Keratinocyte (primary cell): ENCODE results near the gene DNAH3. TPM values are rescaled to one million over a fixed set of nuclear protein-coding genes. Genes with fewer than 3 reads are reported as not detected.

Source experiments
- DNase-seq: peaks from one replicate; pipeline ENCODE4 v3.0.0-alpha.2; 2011; ENCODE audit warnings: low read depth, missing footprints, low spot score
- FAIRE-seq: peaks from 2 replicates; lab custom pipeline; 2011; peaks lifted over from hg19 to GRCh38; lab: Jason Lieb, UNC
- H2AFZ ChIP-seq: 2 replicates; pipeline ENCODE4 v1.6.0; 2012; ENCODE audit warnings: low read length, control low read depth, inconsistent platforms; ENCODE audit not compliant: control insufficient read depth
- H3K27ac ChIP-seq: 2 replicates; pipeline ENCODE4 v1.5.1; 2011; ENCODE audit warnings: low read length; ENCODE audit not compliant: control insufficient read depth, insufficient read depth
- H3K27me3 ChIP-seq: 3 replicates; pipeline ENCODE4 v1.6.0; 2011; ENCODE audit warnings: low read length; ENCODE audit not compliant: control insufficient read depth, insufficient read depth; ENCODE audit errors: extremely low read depth
- H3K36me3 ChIP-seq, 2 experiments: 2 replicates in 1 of 2; 3 replicates in 1 of 2; pipeline ENCODE4 v1.5.1; 2011; ENCODE audit warnings: low read length in 2 of 2, mild to moderate bottlenecking in 1 of 2; ENCODE audit not compliant: control insufficient read depth in 2 of 2, insufficient read depth in 2 of 2; ENCODE audit errors: extremely low read depth in 1 of 2
- H3K4me1 ChIP-seq: 3 replicates; pipeline ENCODE4 v1.5.1; 2011; ENCODE audit warnings: low read length; ENCODE audit not compliant: control insufficient read depth, insufficient read depth; ENCODE audit errors: extremely low read depth
- H3K4me2 ChIP-seq: 3 replicates; pipeline ENCODE4 v1.6.0; 2011; ENCODE audit warnings: low read depth, low read length; ENCODE audit not compliant: control insufficient read depth, insufficient read depth; ENCODE audit errors: extremely low read depth
- H3K4me3 ChIP-seq, 3 experiments: fragments of 200-600 bp in 1 of 3; sonication (generic) in 1 of 3; 2 replicates in 2 of 3; 3 replicates in 1 of 3; pipeline ENCODE4 v1.5.1; 2011 to 2016; ENCODE audit warnings: low read length in 3 of 3, mild to moderate bottlenecking in 3 of 3, control low read depth in 2 of 3, inconsistent platforms in 1 of 3, low read depth in 1 of 3, mixed read lengths in 1 of 3, mixed run types in 1 of 3, moderate library complexity in 1 of 3; ENCODE audit not compliant: control insufficient read depth in 2 of 3, insufficient read depth in 2 of 3; ENCODE audit errors: extremely low read depth in 1 of 3
- H3K79me2 ChIP-seq: 2 replicates; pipeline ENCODE4 v1.6.0; 2012; ENCODE audit warnings: low read length; ENCODE audit not compliant: control insufficient read depth, insufficient read depth
- H3K9ac ChIP-seq: 3 replicates; pipeline ENCODE4 v1.6.0; 2011; ENCODE audit warnings: low read length; ENCODE audit not compliant: control insufficient read depth, insufficient read depth; ENCODE audit errors: extremely low read depth
- H3K9me1 ChIP-seq: 3 replicates; pipeline ENCODE4 v1.6.0; 2011; ENCODE audit warnings: low read length; ENCODE audit not compliant: control insufficient read depth, insufficient read depth; ENCODE audit errors: extremely low read depth
- H3K9me3 ChIP-seq: 2 replicates; pipeline ENCODE4 v1.5.1; 2012; ENCODE audit warnings: low read depth, low read length; ENCODE audit not compliant: control insufficient read depth
- H4K20me1 ChIP-seq: 3 replicates; pipeline ENCODE4 v1.6.0; 2011; ENCODE audit warnings: low read length; ENCODE audit not compliant: control insufficient read depth, insufficient read depth; ENCODE audit errors: extremely low read depth
- EZH2 ChIP-seq: IDR thresholded peaks from one replicate; pipeline ENCODE4 v1.6.1; 2012; ENCODE audit warnings: inconsistent platforms, mild to moderate bottlenecking, low read length, moderate library complexity
- dilution Hi-C: fragments of 300-500 bp; cut with MboI; formaldehyde crosslinking; loops from one replicate; pipeline ENCODE4 v1.7.0; 2020; ENCODE audit warnings: low sequenced_read_pairs; ENCODE audit not compliant: extremely low pct_ligation_motif_present
- polyA plus RNA-seq, 5 experiments: library from polyadenylated mRNA; depleted of rRNA in 3 of 5; stranded (reverse) in 3 of 5; stranded (forward) in 1 of 5; unstranded in 1 of 5; fragments of >200 nt; gene quantifications; 1 replicate in 1 of 5; 2 replicates in 3 of 5; 3 replicates in 1 of 5; pipeline versions ENCODE4 v1.2.1 to v1.2.3, GENCODE V29; 2011 to 2012; ENCODE audit warnings: missing spikeins in 2 of 5, low read depth in 1 of 5, low replicate concordance in 1 of 5
- TF ChIP-seq, protein P1 (sequence below), 3 experiments: IDR thresholded peaks in 1 of 3; conservative IDR thresholded peaks in 1 of 3; optimal IDR thresholded peaks in 1 of 3; 2 replicates in 2 of 3; 3 replicates in 1 of 3; pipeline versions ENCODE3 to v1.5.1; 2011; ENCODE audit warnings: low read length in 3 of 3, mild to moderate bottlenecking in 3 of 3, moderate library complexity in 2 of 3, control low read depth in 1 of 3, inconsistent platforms in 1 of 3; ENCODE audit not compliant: insufficient read depth in 2 of 3; ENCODE audit errors: extremely low read depth in 1 of 3

The DNAH3 gene
- polyA plus RNA-seq, 1 donor (not counting 4 experiments of a cell fraction or from before 2014, with no cell fraction given) = 1.2 TPM

DNA sequence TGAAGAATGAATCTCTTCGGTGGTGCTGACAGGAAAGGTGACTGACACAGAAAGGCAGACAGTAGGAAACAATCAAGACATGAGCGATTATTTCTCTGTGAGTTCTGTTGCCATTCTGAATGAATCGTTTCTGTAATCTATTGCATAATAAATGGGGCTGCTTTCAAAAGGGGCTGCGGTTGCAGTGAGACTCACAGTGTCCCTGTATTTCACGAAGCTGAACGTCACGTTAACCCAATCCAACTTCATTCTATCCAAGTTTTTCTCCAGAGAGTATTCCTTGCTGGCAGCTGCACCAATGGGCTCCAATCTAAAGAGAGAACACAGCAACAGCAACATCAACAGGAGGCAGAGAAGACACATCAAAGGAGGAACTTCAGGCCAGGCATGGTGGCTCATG, 75.4 kb downstream of the DNAH3 start:
- H3K79me2 ChIP-seq = no peaks in the 10 kb centered on the region
- H3K4me2 ChIP-seq = no peak overlapping the region
- peaks cover 3% of the 10 kb centered on the region for H3K4me1 ChIP-seq
- no peaks in the 10 kb centered on the region for H3K36me3 ChIP-seq
- H3K9ac ChIP-seq = no peak overlapping the region
- H3K9me1 ChIP-seq = no peaks in the 10 kb centered on the region
- no peak overlapping the region for H3K27ac ChIP-seq
- no peaks in the 10 kb centered on the region for H3K27me3 ChIP-seq
- FAIRE-seq (no peak), DNase-seq (no peak)
- no peak overlapping the region for H3K4me3 ChIP-seq
- H2AFZ ChIP-seq = no peak overlapping the region
- no peaks in the 10 kb centered on the region for H3K9me3 ChIP-seq
- H4K20me1 ChIP-seq = no peaks in the 10 kb centered on the region
- dilution Hi-C loops = no loop called here
- TF ChIP-seq, protein P1, sequence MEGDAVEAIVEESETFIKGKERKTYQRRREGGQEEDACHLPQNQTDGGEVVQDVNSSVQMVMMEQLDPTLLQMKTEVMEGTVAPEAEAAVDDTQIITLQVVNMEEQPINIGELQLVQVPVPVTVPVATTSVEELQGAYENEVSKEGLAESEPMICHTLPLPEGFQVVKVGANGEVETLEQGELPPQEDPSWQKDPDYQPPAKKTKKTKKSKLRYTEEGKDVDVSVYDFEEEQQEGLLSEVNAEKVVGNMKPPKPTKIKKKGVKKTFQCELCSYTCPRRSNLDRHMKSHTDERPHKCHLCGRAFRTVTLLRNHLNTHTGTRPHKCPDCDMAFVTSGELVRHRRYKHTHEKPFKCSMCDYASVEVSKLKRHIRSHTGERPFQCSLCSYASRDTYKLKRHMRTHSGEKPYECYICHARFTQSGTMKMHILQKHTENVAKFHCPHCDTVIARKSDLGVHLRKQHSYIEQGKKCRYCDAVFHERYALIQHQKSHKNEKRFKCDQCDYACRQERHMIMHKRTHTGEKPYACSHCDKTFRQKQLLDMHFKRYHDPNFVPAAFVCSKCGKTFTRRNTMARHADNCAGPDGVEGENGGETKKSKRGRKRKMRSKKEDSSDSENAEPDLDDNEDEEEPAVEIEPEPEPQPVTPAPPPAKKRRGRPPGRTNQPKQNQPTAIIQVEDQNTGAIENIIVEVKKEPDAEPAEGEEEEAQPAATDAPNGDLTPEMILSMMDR (optimal IDR thresholded peaks at IDR 0.05 in 1 of 3, IDR thresholded peaks at IDR 0.05 in 1 of 3, conservative IDR thresholded peaks at IDR 0.05 in 1 of 3; ENCODE audit: extremely low read depth in 1 of 3, insufficient read depth in 2 of 3, low read length in 3 of 3) = no peak
- TF ChIP-seq EZH2 = no peak

DNA sequence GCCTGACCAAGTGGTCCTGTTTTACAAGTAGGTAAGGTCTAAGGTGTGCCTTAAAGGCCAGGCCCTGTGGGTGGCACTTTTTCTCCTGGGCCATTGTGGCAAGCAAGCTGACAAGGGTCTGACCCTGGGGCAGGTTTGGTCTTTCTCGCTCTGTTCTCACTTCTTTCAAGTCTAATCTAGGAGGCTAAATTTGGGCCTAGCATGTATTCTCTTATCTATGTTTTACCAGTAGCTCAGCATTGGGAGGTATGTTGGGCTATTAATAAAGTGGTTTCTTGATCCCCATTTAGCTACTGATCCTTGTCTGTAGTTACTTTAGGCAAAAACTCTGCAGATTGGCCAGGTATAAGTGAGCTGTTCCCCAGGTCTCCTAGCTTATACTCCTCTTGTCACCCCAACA, 77.7 kb downstream of the DNAH3 start:
- Histone ChIP-seq H3K27ac (no peak overlapping the region), H3K9ac (no peak overlapping the region), H3K4me3 (no peak overlapping the region), H3K9me3 (no peaks in the 10 kb centered on the region), H2AFZ (no peak overlapping the region), H3K4me2 (no peak overlapping the region), H3K4me1 (peaks cover 3% of the 10 kb centered on the region), H3K79me2 (no peaks in the 10 kb centered on the region), H3K36me3 (no peaks in the 10 kb centered on the region), H4K20me1 (no peaks in the 10 kb centered on the region), H3K9me1 (no peaks in the 10 kb centered on the region), H3K27me3 (no peaks in the 10 kb centered on the region)
- FAIRE-seq = no peak
- no peak for DNase-seq
- dilution Hi-C loops = no loop called here
- no peak for TF ChIP-seq EZH2
- TF ChIP-seq, protein P1 (optimal IDR thresholded peaks at IDR 0.05 in 1 of 3, IDR thresholded peaks at IDR 0.05 in 1 of 3, conservative IDR thresholded peaks at IDR 0.05 in 1 of 3; ENCODE audit: extremely low read depth in 1 of 3, insufficient read depth in 2 of 3, low read length in 3 of 3) = no peak
